Psoas muscle (tissue), 8 donors: Measurements from ENCODE around the gene STARD10. TPM values are rescaled to one million over a fixed set of nuclear protein-coding genes. Genes with fewer than 3 reads are reported as not detected.

Experiments
- ATAC-seq, 4 donors: fragments of 200-7000 bp; cut with Tn5 transposase; one replicate each; pipeline ENCODE4 v1.9.1; 2020; ENCODE audit warnings: moderate library complexity in 3 of 4, mild to moderate bottlenecking in 2 of 4
- DNase-seq, 2 donors: peaks; one replicate each; pipeline ENCODE4 v3.0.0-alpha.2; 2020
- H3K27ac ChIP-seq: fragments of 200-600 bp; one replicate; pipeline ENCODE4 v1.8.0; 2022
- H3K27me3 ChIP-seq, 3 donors: fragments of 200-600 bp in 1 of 3; one replicate each; pipeline versions ENCODE4 v1.6.1 to v1.8.0; 2013 to 2022; ENCODE audit warnings: low read length in 2 of 3, mild to moderate bottlenecking in 2 of 3, moderate library complexity in 1 of 3; ENCODE audit not compliant: insufficient read depth in 3 of 3
- H3K36me3 ChIP-seq, 2 donors: fragments of 200-600 bp in 1 of 2; one replicate each; pipeline versions ENCODE4 v1.6.1 to v1.8.0; 2013 to 2022; ENCODE audit warnings: low read depth in 1 of 2, mild to moderate bottlenecking in 1 of 2, moderate library complexity in 1 of 2; ENCODE audit not compliant: insufficient read depth in 1 of 2
- H3K4me1 ChIP-seq: fragments of 200-600 bp; one replicate; pipeline ENCODE4 v1.8.0; 2022
- H3K4me3 ChIP-seq: fragments of 200-600 bp; one replicate; pipeline ENCODE4 v1.8.0; 2022; ENCODE audit warnings: mild to moderate bottlenecking
- H3K9me3 ChIP-seq: fragments of 200-600 bp; one replicate; pipeline ENCODE4 v1.8.0; 2022
- CTCF ChIP-seq: fragments of 200-600 bp; IDR thresholded peaks from one replicate; pipeline ENCODE4 v1.8.0; 2022; ENCODE audit warnings: antibody characterized with exemption
- WGBS, 3 donors: extraction: QIAGEN DNeasy Blood & Tissue Kit; methylation state at CpG; one replicate each; pipeline versions ENCODE4 v1.1.6 to v1.1.7; 2013; 5-methylcytosine and 5-hydroxymethylcytosine counted together
- intact Hi-C, 2 donors: fragments of 100-400 bp; cut with DNase I; formaldehyde crosslinking; loops; one replicate each; pipeline versions ENCODE4 v1.11.0 to v1.14.2; 2022
- polyA plus RNA-seq, 3 donors: library from polyadenylated mRNA; stranded (reverse); fragments of 200-250 nt; gene quantifications; one replicate each; pipeline ENCODE4 v1.2.3, GENCODE V29; 2013
- total RNA-seq, 4 donors: library from RNA; stranded (reverse); fragmentation: NEBNext Ultra II Directional in 2 of 4; extraction: Animal tissue kit (Norgen Biotek cat#: 25700) in 2 of 4; gene quantifications; one replicate each; pipeline versions ENCODE4 v1.2.1 to v1.2.4, GENCODE V29; 2021 to 2023
- donor health status: healthy with polysubstance abuse.
- donor health status: DM: no; HTN: no; CAD: no; lungs with moderate emphysema.
- donor health status: Bipolar disorder and iron deficiency.
- donor health status: healthy.
- donor health status: DM: yes; HTN: yes; CAD: no.
- donor health status: DM: no; HTN: no; CAD: no.
- donor health status: DM: no; HTN: no; CAD: no.
- donor health status: DM: yes; HTN: yes; CAD: no.

Gene STARD10
- total and polyA plus RNA-seq, 7 donors: 18.6 to 99.9 (median 57.3) TPM

GRCh38 chr11:72758690-72759389, 35.0 kb downstream of the STARD10 start:
- DNase-seq (peak in 1 of 2 donors; percentile 71), ATAC-seq (no peak)
- 64 to 81% (median 68%) methylated on average over 17 of the region's 17 CpGs for WGBS, 3 donors
- intact Hi-C loops: no loop called here
- Histone ChIP-seq H3K27ac (no peak overlapping the region), H3K36me3 (peaks cover 0 to 12% of the 10 kb centered on the region in 2 donors), H3K27me3 (no peaks in the 10 kb centered on the region), H3K4me3 (no peak overlapping the region), H3K9me3 (no peaks in the 10 kb centered on the region), H3K4me1 (peaks cover 6% of the 10 kb centered on the region)
- no peak for TF ChIP-seq CTCF

- no peaks in the 10 kb centered on the region for H3K27me3 ChIP-seq
- H3K4me1 ChIP-seq: peaks cover 7% of the 10 kb centered on the region
- no peak for TF ChIP-seq CTCF
- peaks cover 0 to 12% of the 10 kb centered on the region in 2 donors for H3K36me3 ChIP-seq
- no peak overlapping the region for H3K27ac ChIP-seq
- H3K4me3 ChIP-seq: no peak overlapping the region
- WGBS, 3 donors: 86 to 92% (median 90%) methylated on average over 7 of the region's 7 CpGs
- H3K9me3 ChIP-seq: no peaks in the 10 kb centered on the region
- ATAC-seq (no peak), DNase-seq (no peak)
- intact Hi-C loops: no loop called here
These were observed 35.5 kb downstream of the STARD10 start for GRCh38 chr11:72758304-72758689.

GRCh38 chr11:72755713-72756285, 38.0 kb downstream of the STARD10 start:
- peak in 1 of 4 donors; percentile 29 for ATAC-seq
- Histone ChIP-seq H3K9me3 (no peaks in the 10 kb centered on the region), H3K4me3 (no peak overlapping the region), H3K36me3 (peaks cover 0 to 12% of the 10 kb centered on the region in 2 donors), H3K27me3 (no peaks in the 10 kb centered on the region), H3K4me1 (peaks cover 11% of the 10 kb centered on the region), H3K27ac (no peak overlapping the region)
- intact Hi-C loops: no loop called here
- peak in 1 of 2 donors; percentile 46 for DNase-seq
- no peak for TF ChIP-seq CTCF
- WGBS, 3 donors: 67 to 87% (median 73%) methylated on average over 4 of the region's 4 CpGs

- intact Hi-C loops: no loop called here
- 82 to 85% (median 82%) methylated on average over 43 to 48 of the region's 48 CpGs for WGBS, 3 donors
- H3K4me3 ChIP-seq: no peak overlapping the region
- H3K27ac ChIP-seq: no peak overlapping the region
- TF ChIP-seq CTCF: no peak
- no peaks in the 10 kb centered on the region for H3K9me3 ChIP-seq
- H3K27me3 ChIP-seq: no peaks in the 10 kb centered on the region
- DNase-seq: peak in 1 of 2 donors; percentile 45
- peaks cover 0 to 12% of the 10 kb centered on the region in 2 donors for H3K36me3 ChIP-seq
- ATAC-seq: no peak
- H3K4me1 ChIP-seq: peaks cover 11% of the 10 kb centered on the region
These were observed 39.2 kb downstream of the STARD10 start for GRCh38 chr11:72754544-72755155.
